Caco-2 (cell line): Measurements from ENCODE around the gene PCSK9. TPM values are rescaled to one million over a fixed set of nuclear protein-coding genes. Genes with fewer than 3 reads are reported as not detected.

ENCODE experiments used
- BruUV-seq: library from RNA; stranded (reverse); fragments of 400-500 nt; replicated peaks from 2 replicates; lab custom pipeline; 2021; lab: Mats Ljungman, UMichigan
- CTCF ChIA-PET: fragments of 300-600 bp; sonication (Branson Sonifier 250); formaldehyde crosslinking; loops from one replicate; lab custom pipeline; 2022; ENCODE audit warnings: antibody characterized with exemption; lab: Charles Lee
- POLR2A ChIA-PET: fragments of 300-600 bp; sonication (Branson Sonifier 250); formaldehyde crosslinking; loops from one replicate; lab custom pipeline; 2022; ENCODE audit warnings: antibody characterized with exemption; lab: Charles Lee
- DNase-seq, 2 experiments: peaks; one replicate each; pipeline versions ENCODE4 v3.0.0 to v3.0.0-alpha.2; 2020 to 2022
- H3K27me3 ChIP-seq: replicated peaks from 2 replicates; pipeline ENCODE4 v1.6.0; 2011; ENCODE audit warnings: low read length; ENCODE audit not compliant: control insufficient read depth, insufficient read depth
- H3K36me3 ChIP-seq: 2 replicates; pipeline ENCODE4 v1.5.1; 2011; ENCODE audit warnings: low read length; ENCODE audit not compliant: control insufficient read depth, insufficient read depth
- H3K4me1 ChIP-seq: fragments of 250-450 bp; sonication (Bioruptor Pico); 2 replicates; pipeline ENCODE4 v1.5.1; 2020; ENCODE audit warnings: mild to moderate bottlenecking
- H3K4me3 ChIP-seq: 2 replicates; pipeline ENCODE4 v1.5.1; 2011; ENCODE audit warnings: low read depth, mild to moderate bottlenecking, control low read depth, low read length
- H3K9me3 ChIP-seq: fragments of 250-450 bp; sonication (Bioruptor Pico); 2 replicates; pipeline ENCODE4 v1.5.1; 2020; ENCODE audit warnings: mild to moderate bottlenecking, moderate library complexity
- H3K27ac Mint-ChIP-seq: one replicate; pipeline ENCODE4 v1.8.0; 2022; ENCODE audit warnings: mixed read lengths; ENCODE audit not compliant: unreplicated experiment
- H3K27me3 Mint-ChIP-seq: one replicate; pipeline ENCODE4 v1.8.0; 2022; ENCODE audit warnings: mixed read lengths; ENCODE audit not compliant: insufficient read depth, unreplicated experiment
- H3K36me3 Mint-ChIP-seq: one replicate; pipeline ENCODE4 v1.8.0; 2022; ENCODE audit warnings: mild to moderate bottlenecking, mixed read lengths; ENCODE audit not compliant: insufficient read depth, unreplicated experiment
- H3K4me1 Mint-ChIP-seq: one replicate; pipeline ENCODE4 v1.8.0; 2022; ENCODE audit warnings: low read depth, mixed read lengths; ENCODE audit not compliant: unreplicated experiment
- H3K4me3 Mint-ChIP-seq: one replicate; pipeline ENCODE4 v1.8.0; 2022; ENCODE audit warnings: mild to moderate bottlenecking, moderate library complexity, mixed read lengths; ENCODE audit not compliant: unreplicated experiment
- H3K9me3 Mint-ChIP-seq: one replicate; pipeline ENCODE4 v1.8.0; 2022; ENCODE audit warnings: mixed read lengths; ENCODE audit not compliant: unreplicated experiment
- intact Hi-C: fragments of 100-400 bp; cut with micrococcal nuclease; formaldehyde crosslinking; loops from one replicate; pipeline ENCODE4 v1.10.0; 2022; ENCODE audit not compliant: unreplicated experiment
- total RNA-seq: library from RNA; stranded (reverse); gene quantifications from 2 replicates; pipeline ENCODE4 v1.2.3, GENCODE V29; 2022
- TF ChIP-seq, protein P1 (sequence below), 2 experiments: fragments of 200-600 bp in 1 of 2; IDR thresholded peaks; 1 replicate in 1 of 2; 2 replicates in 1 of 2; pipeline versions ENCODE4 v1.5.1 to v1.8.0; 2011 to 2022; ENCODE audit warnings: antibody characterized with exemption in 1 of 2, control low read depth in 1 of 2, inconsistent platforms in 1 of 2, low read depth in 1 of 2, low read length in 1 of 2, mild to moderate bottlenecking in 1 of 2, moderate library complexity in 1 of 2; ENCODE audit not compliant: insufficient read depth in 1 of 2, severe bottlenecking in 1 of 2, unreplicated experiment in 1 of 2

PCSK9 gene
- total RNA-seq, 1 experiment from 2014 or later = 29.4 TPM

DNA sequence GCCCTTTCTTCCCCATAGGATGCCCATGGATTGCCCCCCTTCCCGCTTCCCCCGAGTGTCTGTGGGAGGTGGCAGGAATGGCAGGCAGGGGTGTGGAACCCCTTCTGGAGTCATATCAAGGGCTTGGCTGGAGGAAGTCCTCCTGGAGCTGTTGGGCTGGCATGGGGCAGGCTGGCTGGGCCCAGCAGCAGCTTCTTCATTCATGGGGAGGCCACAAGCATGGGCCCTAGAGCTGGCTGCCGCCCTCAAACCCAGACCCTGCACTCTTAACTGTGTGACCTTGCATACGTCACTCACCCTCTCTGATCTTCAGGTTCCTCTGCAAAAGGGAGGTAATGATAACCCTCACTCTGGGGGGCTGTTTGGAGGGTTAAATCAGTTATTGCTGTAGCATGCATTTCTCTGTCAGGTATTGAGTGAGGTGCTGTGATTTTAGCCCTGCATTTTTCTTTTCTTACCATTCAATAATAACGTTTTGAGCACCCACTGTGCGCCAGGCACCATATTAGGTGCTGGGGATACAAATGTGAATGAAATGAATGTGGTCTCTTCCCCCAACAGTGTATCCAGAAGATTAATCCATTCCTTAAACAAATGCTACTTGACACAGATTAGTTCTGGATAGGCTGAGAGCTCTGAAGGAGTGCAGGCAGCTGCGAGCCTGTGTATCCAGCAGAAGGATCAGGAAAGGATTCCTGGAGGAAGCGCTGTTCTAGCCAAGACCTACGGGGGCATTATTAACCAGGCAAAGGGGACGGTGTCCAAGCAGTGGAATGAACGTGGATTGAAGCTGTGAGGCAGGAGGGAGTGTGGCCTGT lies 9.3 kb downstream of the PCSK9 start:
- CTCF ChIA-PET = no interaction called here

DNA sequence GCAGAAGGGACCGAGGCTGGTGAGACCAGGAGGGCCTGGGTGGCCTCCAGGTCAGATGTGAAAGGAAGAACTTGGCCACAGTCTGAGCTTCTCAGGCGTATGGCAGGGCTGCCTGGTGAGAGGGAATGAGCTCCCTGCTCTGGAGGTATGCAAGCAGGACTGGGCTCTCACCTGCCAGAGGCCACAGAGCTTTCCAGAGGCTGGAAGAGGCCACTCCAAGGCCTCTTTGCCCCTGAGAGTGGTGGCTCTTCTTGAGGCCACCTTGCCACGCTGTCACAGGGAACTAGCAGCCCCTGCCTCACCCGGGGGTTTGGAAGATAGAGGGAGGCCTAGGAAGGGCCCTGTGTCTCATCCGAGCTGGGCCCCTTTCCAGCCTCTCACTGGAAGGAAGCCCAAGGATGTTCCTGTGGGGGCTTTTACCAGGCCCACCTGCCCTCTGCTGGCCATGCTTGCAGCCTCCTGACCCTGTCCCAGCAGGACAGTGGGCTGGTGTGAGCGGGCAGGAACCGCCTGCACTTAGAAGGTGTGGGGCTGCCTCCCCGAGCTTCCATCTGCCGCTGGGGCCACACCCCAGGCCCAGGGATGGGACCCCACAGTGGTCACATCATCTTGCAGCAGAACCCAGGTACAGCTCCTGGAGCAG lies 10.0 kb downstream of the PCSK9 start:
- H3K36me3 ChIP-seq = peaks cover 2% of the 10 kb centered on the region
- no peak overlapping the region for H3K4me3 Mint-ChIP-seq
- no peak overlapping the region for H3K27ac Mint-ChIP-seq
- H3K9me3 ChIP-seq = no peaks in the 10 kb centered on the region
- no TSS peak for BruUV-seq
- TF ChIP-seq, protein P1, sequence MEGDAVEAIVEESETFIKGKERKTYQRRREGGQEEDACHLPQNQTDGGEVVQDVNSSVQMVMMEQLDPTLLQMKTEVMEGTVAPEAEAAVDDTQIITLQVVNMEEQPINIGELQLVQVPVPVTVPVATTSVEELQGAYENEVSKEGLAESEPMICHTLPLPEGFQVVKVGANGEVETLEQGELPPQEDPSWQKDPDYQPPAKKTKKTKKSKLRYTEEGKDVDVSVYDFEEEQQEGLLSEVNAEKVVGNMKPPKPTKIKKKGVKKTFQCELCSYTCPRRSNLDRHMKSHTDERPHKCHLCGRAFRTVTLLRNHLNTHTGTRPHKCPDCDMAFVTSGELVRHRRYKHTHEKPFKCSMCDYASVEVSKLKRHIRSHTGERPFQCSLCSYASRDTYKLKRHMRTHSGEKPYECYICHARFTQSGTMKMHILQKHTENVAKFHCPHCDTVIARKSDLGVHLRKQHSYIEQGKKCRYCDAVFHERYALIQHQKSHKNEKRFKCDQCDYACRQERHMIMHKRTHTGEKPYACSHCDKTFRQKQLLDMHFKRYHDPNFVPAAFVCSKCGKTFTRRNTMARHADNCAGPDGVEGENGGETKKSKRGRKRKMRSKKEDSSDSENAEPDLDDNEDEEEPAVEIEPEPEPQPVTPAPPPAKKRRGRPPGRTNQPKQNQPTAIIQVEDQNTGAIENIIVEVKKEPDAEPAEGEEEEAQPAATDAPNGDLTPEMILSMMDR (IDR thresholded peaks at IDR 0.05; ENCODE audit: insufficient read depth in 1 of 2, low read depth in 1 of 2, low read length in 1 of 2, severe bottlenecking in 1 of 2, unreplicated experiment in 1 of 2) = no peak
- no peaks in the 10 kb centered on the region for H3K27me3 ChIP-seq
- ChIA-PET POLR2A (no interaction called here), CTCF (interaction anchor here (1.0 kb wide), 1 partner anchor 22 kb away, joined by 3 read pairs; no protein-coding TSS in a partner anchor)
- no peaks in the 10 kb centered on the region for H3K4me1 ChIP-seq
- no peaks in the 10 kb centered on the region for H3K4me1 Mint-ChIP-seq
- no peak overlapping the region for H3K4me3 ChIP-seq
- intact Hi-C loops = no loop called here
- DNase-seq = no peak
- H3K27me3 Mint-ChIP-seq = no peaks in the 10 kb centered on the region
- H3K9me3 Mint-ChIP-seq = no peaks in the 10 kb centered on the region
- H3K36me3 Mint-ChIP-seq = peaks cover 6% of the 10 kb centered on the region

More for the DNA sequence above, 9.3 kb downstream of the PCSK9 start:
- POLR2A ChIA-PET = no interaction called here
- no peak overlapping the region for H3K4me3 Mint-ChIP-seq
- no peaks in the 10 kb centered on the region for H3K27me3 ChIP-seq
- BruUV-seq = no TSS peak
- no peaks in the 10 kb centered on the region for H3K4me1 ChIP-seq
- H3K27me3 Mint-ChIP-seq = no peaks in the 10 kb centered on the region
- TF ChIP-seq, protein P1 (IDR thresholded peaks at IDR 0.05; ENCODE audit: insufficient read depth in 1 of 2, low read depth in 1 of 2, low read length in 1 of 2, severe bottlenecking in 1 of 2, unreplicated experiment in 1 of 2) = no peak
- H3K9me3 Mint-ChIP-seq = no peaks in the 10 kb centered on the region
- peaks cover 4% of the 10 kb centered on the region for H3K36me3 ChIP-seq
- H3K4me3 ChIP-seq = no peak overlapping the region
- H3K9me3 ChIP-seq = no peaks in the 10 kb centered on the region
- intact Hi-C loops = no loop called here
- H3K4me1 Mint-ChIP-seq = no peaks in the 10 kb centered on the region
- H3K36me3 Mint-ChIP-seq = peaks cover 6% of the 10 kb centered on the region
- DNase-seq = no peak
- no peak overlapping the region for H3K27ac Mint-ChIP-seq

DNA sequence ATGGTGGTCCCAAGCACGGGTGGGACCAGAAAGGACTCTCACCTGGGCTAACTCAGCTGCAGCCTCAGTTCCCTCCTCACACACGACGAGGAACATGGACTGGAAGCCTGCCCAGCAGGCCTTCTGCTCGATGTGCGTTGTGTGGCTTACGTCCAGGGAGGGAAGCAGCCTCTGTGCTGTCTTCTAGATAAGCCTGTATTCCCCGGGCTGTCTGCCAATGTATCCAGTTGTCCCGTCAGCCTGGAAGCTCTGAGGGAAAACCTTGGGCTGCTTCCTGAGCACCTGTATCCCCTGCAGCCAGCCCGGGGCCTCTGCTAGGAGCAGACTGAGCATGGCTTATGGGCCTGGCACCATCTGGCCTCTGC lies 10.5 kb downstream of the PCSK9 start:
- peaks cover 2% of the 10 kb centered on the region for H3K36me3 ChIP-seq
- TF ChIP-seq, protein P1 (IDR thresholded peaks at IDR 0.05; ENCODE audit: insufficient read depth in 1 of 2, low read depth in 1 of 2, low read length in 1 of 2, severe bottlenecking in 1 of 2, unreplicated experiment in 1 of 2) = no peak
- no peaks in the 10 kb centered on the region for H3K4me1 ChIP-seq
- H3K4me3 ChIP-seq = no peak overlapping the region
- H3K4me1 Mint-ChIP-seq = no peaks in the 10 kb centered on the region
- CTCF ChIA-PET = interaction anchor here (1.0 kb wide), 1 partner anchor 22 kb away, joined by 3 read pairs; no protein-coding TSS in a partner anchor
- no peaks in the 10 kb centered on the region for H3K9me3 ChIP-seq
- intact Hi-C loops = no loop called here
- DNase-seq = no peak
- H3K27me3 Mint-ChIP-seq = no peaks in the 10 kb centered on the region
- no peaks in the 10 kb centered on the region for H3K9me3 Mint-ChIP-seq
- H3K27ac Mint-ChIP-seq = no peak overlapping the region
- H3K36me3 Mint-ChIP-seq = peaks cover 6% of the 10 kb centered on the region
- no peaks in the 10 kb centered on the region for H3K27me3 ChIP-seq
- no TSS peak for BruUV-seq
- no peak overlapping the region for H3K4me3 Mint-ChIP-seq
- POLR2A ChIA-PET = no interaction called here
